Heart right ventricle (tissue), 16 donors: Measurements from ENCODE around the gene WDR36. TPM values are rescaled to one million over a fixed set of nuclear protein-coding genes. Genes with fewer than 3 reads are reported as not detected.
"Not testable (repeated sequence)": the region's sequence is repeated elsewhere in the genome, so short reads cannot be mapped to it uniquely, and the experiment has no call there.

ENCODE experiments used
- ATAC-seq, 8 donors: fragments of 200-7000 bp; cut with Tn5 transposase; one replicate each; pipeline ENCODE4 v1.9.1; 2020; ENCODE audit warnings: mild to moderate bottlenecking in 8 of 8, moderate library complexity in 8 of 8, moderate number of reproducible peaks in 1 of 8
- DNase-seq, 2 donors: peaks; one replicate each; pipeline ENCODE4 v3.0.0-alpha.2; 2020
- H3K27ac ChIP-seq, 10 donors: fragments of 200-600 bp; sonication (generic) in 2 of 10; one replicate each; pipeline versions ENCODE4 v1.5.0 to v1.8.0; 2020 to 2022; ENCODE audit warnings: mild to moderate bottlenecking in 3 of 10
- H3K27me3 ChIP-seq, 7 donors: fragments of 200-600 bp; one replicate each; pipeline ENCODE4 v1.8.0; 2021 to 2022; ENCODE audit warnings: mild to moderate bottlenecking in 2 of 7
- H3K36me3 ChIP-seq, 9 donors: fragments of 200-600 bp; sonication (generic) in 1 of 9; one replicate each; pipeline versions ENCODE4 v1.5.0 to v1.8.0; 2020 to 2022; ENCODE audit warnings: mild to moderate bottlenecking in 2 of 9
- H3K4me1 ChIP-seq, 9 donors: fragments of 200-600 bp; sonication (generic) in 1 of 9; one replicate each; pipeline versions ENCODE4 v1.5.0 to v1.8.0; 2020 to 2022; ENCODE audit warnings: mild to moderate bottlenecking in 4 of 9
- H3K4me3 ChIP-seq, 10 donors: fragments of 200-600 bp; sonication (generic) in 2 of 10; one replicate each; pipeline versions ENCODE4 v1.5.0 to v1.8.0; 2020 to 2022; ENCODE audit warnings: mild to moderate bottlenecking in 7 of 10, moderate library complexity in 2 of 10
- H3K9me3 ChIP-seq, 11 donors: fragments of 200-600 bp in 10 of 11; sonication (generic) in 2 of 11; one replicate each; pipeline versions ENCODE4 v1.5.0 to v1.8.0; 2013 to 2022; ENCODE audit warnings: mild to moderate bottlenecking in 2 of 11, control low read depth in 1 of 11, moderate library complexity in 1 of 11
- CTCF ChIP-seq, 9 donors: fragments of 200-600 bp; sonication (generic) in 2 of 9; IDR thresholded peaks; one replicate each; pipeline versions ENCODE4 v1.5.0 to v1.8.0; 2021 to 2022; ENCODE audit warnings: antibody characterized with exemption in 9 of 9, mild to moderate bottlenecking in 5 of 9, moderate library complexity in 1 of 9
- WGBS, 2 donors: extraction: QIAGEN DNeasy Blood & Tissue Kit; methylation state at CpG; one replicate each; pipeline ENCODE4 v1.1.7; 2013; ENCODE audit warnings: inconsistent platforms in 1 of 2; 5-methylcytosine and 5-hydroxymethylcytosine counted together
- intact Hi-C, 10 donors: fragments of 100-400 bp; cut with DNase I; formaldehyde crosslinking; loops; one replicate each; pipeline versions ENCODE4 v1.11.1 to v1.14.2; 2022
- polyA plus RNA-seq, 2 donors: library from polyadenylated mRNA; stranded (reverse); fragments of 200-250 nt; gene quantifications; one replicate each; pipeline ENCODE4 v1.2.3, GENCODE V29; 2013
- total RNA-seq, 10 donors: library from RNA; stranded (reverse); fragmentation: NEBNext Ultra II Directional in 3 of 10; extraction: Animal tissue kit (Norgen Biotek cat#: 25700) in 3 of 10; gene quantifications; one replicate each; pipeline versions ENCODE4 v1.2.1 to v1.2.4, GENCODE V29; 2021 to 2023
- donor health status: Arrhythmogenic right ventricular cardiomyopathy.
- donor health status: ischemic (EF 13 %, LVEDD 7.1; RV severe dilation, severe dysfunction).
- donor health status: healthy with polysubstance abuse.
- donor health status: DM: no; HTN: yes; CAD: no.
- donor health status: DM: no; HTN: no; CAD: no.
- donor health status: ischemic (EF 25% LVEDD 6.9; RV normal size, moderate dysfunction).
- donor health status: ischemic (EF 25% LVEDD 5.7; RV mildly dilated, moderate dysfunction).
- donor health status: healthy.
- donor health status: DM: yes; HTN: yes; CAD: no.
- donor health status: Ischemic cardiomyopathy.
- donor health status: ischemic (EF 35%, LVEDD 5.7; RV mildly dilated, moderate dysfunction).
- donor health status: nonischemic (EF 11% LVEDD 7.7; RV severe dilation, severe dysfunction).
- donor health status: DM: yes; HTN: yes; CAD: no.
- donor health status: PGD.
- donor health status: ischemic (EF 29% LVEDD 5.4; RV normal size, mild dysfunction).
- donor health status: nonischemic (EF 23%, LVEDD 6.1; RV moderate dilation, normal function).

Gene WDR36
- total and polyA plus RNA-seq, 12 donors = 3.2 to 15.8 (median 12.7) TPM

GRCh38 chr5:111135946-111136345, 43.8 kb downstream of the WDR36 start:
- Histone ChIP-seq H3K27ac (no peak overlapping the region), H3K4me1 (peaks cover 0 to 15% (median 6%) of the 10 kb centered on the region in 9 donors), H3K4me3 (no peak overlapping the region), H3K36me3 (no peaks in the 10 kb centered on the region), H3K27me3 (no peaks in the 10 kb centered on the region), H3K9me3 (no peaks in the 10 kb centered on the region)
- no peak for TF ChIP-seq CTCF (IDR thresholded peaks at IDR 0.05)
- 86 to 87% methylated on average over 5 of the region's 5 CpGs for WGBS, 2 donors
- intact Hi-C loops = no loop called here
- ATAC-seq (no peak), DNase-seq (no peak)

GRCh38 chr5:111138096-111138495, 45.9 kb downstream of the WDR36 start:
- ATAC-seq (no peak), DNase-seq (no peak)
- H3K4me1 ChIP-seq = no peaks in the 10 kb centered on the region
- TF ChIP-seq CTCF (IDR thresholded peaks at IDR 0.05) = no peak
- H3K27ac ChIP-seq = no peak overlapping the region
- WGBS, 2 donors = 66 to 89% methylated on average over 2 of the region's 2 CpGs
- no peaks in the 10 kb centered on the region for H3K36me3 ChIP-seq
- intact Hi-C loops = no loop called here
- H3K4me3 ChIP-seq = no peak overlapping the region
- no peaks in the 10 kb centered on the region for H3K9me3 ChIP-seq
- H3K27me3 ChIP-seq = no peaks in the 10 kb centered on the region

GRCh38 chr5:111141471-111141870, 49.3 kb downstream of the WDR36 start:
- WGBS, 2 donors = 95 to 100% methylated on average over 1 of the region's 1 CpG
- DNase-seq, H3K27me3 ChIP-seq: not testable (repeated sequence)

GRCh38 chr5:111142932-111143331, 50.8 kb downstream of the WDR36 start:
- WGBS, 2 donors = 93 to 94% methylated on average over 4 of the region's 4 CpGs
- no peak for TF ChIP-seq CTCF (IDR thresholded peaks at IDR 0.05)
- Histone ChIP-seq H3K4me1 (peaks cover 0 to 9% (median 0%) of the 10 kb centered on the region in 9 donors), H3K27me3 (no peaks in the 10 kb centered on the region), H3K36me3 (no peaks in the 10 kb centered on the region), H3K27ac (no peak overlapping the region), H3K4me3 (no peak overlapping the region), H3K9me3 (no peaks in the 10 kb centered on the region)
- intact Hi-C loops = no loop called here
- ATAC-seq (no peak), DNase-seq (no peak)

More at GRCh38 chr5:111141471-111141870, 49.3 kb downstream of the WDR36 start:
- ATAC-seq, H3K36me3 ChIP-seq, H3K4me3 ChIP-seq, H3K27ac ChIP-seq, intact Hi-C loops, H3K4me1 ChIP-seq, H3K9me3 ChIP-seq: not testable (repeated sequence)

GRCh38 chr5:111143910-111144309, 51.8 kb downstream of the WDR36 start:
- 32 to 54% methylated on average over 5 of the region's 5 CpGs for WGBS, 2 donors
- peaks cover 0 to 9% (median 0%) of the 10 kb centered on the region in 9 donors for H3K4me1 ChIP-seq
- DNase-seq = peak; percentile 54 to 76
- no peak overlapping the region for H3K4me3 ChIP-seq
- H3K36me3 ChIP-seq = no peaks in the 10 kb centered on the region
- no peaks in the 10 kb centered on the region for H3K27me3 ChIP-seq
- H3K9me3 ChIP-seq = no peaks in the 10 kb centered on the region
- intact Hi-C loops = no loop called here
- no peak for TF ChIP-seq CTCF (IDR thresholded peaks at IDR 0.05)
- no peak overlapping the region for H3K27ac ChIP-seq
- ATAC-seq = peak; percentile 72 to 95 (median 87)
